Testis (tissue), 3 donors: ENCODE measurements around the gene MBOAT7. TPM values are rescaled to one million over a fixed set of nuclear protein-coding genes. Genes with fewer than 3 reads are reported as not detected.

Experiments used
- DNase-seq: peaks from one replicate; pipeline ENCODE4 v3.0.0-alpha.2; 2019
- H3K27ac ChIP-seq, 2 donors: fragments of 200-600 bp; sonication (generic); one replicate each; pipeline ENCODE4 v1.5.1; 2019
- H3K27me3 ChIP-seq: fragments of 200-600 bp; sonication (generic); one replicate; pipeline ENCODE4 v1.5.1; 2019
- H3K36me3 ChIP-seq: fragments of 200-600 bp; sonication (generic); one replicate; pipeline ENCODE4 v1.5.1; 2017; ENCODE audit warnings: low read depth; ENCODE audit errors: missing control alignments
- H3K4me1 ChIP-seq: fragments of 200-600 bp; sonication (generic); one replicate; pipeline ENCODE4 v1.5.1; 2019
- H3K4me3 ChIP-seq, 2 donors: fragments of 200-600 bp; sonication (generic); one replicate each; pipeline ENCODE4 v1.5.1; 2017 to 2019
- H3K9me3 ChIP-seq: fragments of 200-600 bp; sonication (generic); one replicate; pipeline ENCODE4 v1.5.1; 2017
- POLR2A ChIP-seq: fragments of 450-650 bp; IDR thresholded peaks from one replicate; pipeline ENCODE4 v1.6.1; 2017; ENCODE audit warnings: antibody characterized with exemption, mild to moderate bottlenecking, moderate library complexity
- WGBS, 2 donors: methylation state at CpG; one replicate each; pipeline ENCODE4 v1.1.5; 2018; 5-methylcytosine and 5-hydroxymethylcytosine counted together
- intact Hi-C: fragments of 100-400 bp; cut with DNase I; formaldehyde crosslinking; loops from one replicate; pipeline ENCODE4 v1.15.1; 2023; ENCODE audit warnings: low total_unique reads
- polyA plus RNA-seq: library from polyadenylated mRNA; stranded (reverse); fragments of 350-450 nt; fragmentation: Illumina TruSeq; extraction: RNeasy Lipid Tissue Mini Kit (QIAGEN cat#74804); gene quantifications from one replicate; pipeline ENCODE4 v1.2.3, GENCODE V29; 2014; ENCODE audit warnings: low read depth, low replicate concordance; ENCODE audit not compliant: insufficient read depth
- total RNA-seq, 2 donors: library from RNA; depleted of rRNA; stranded (reverse); fragments of >200 nt; gene quantifications; one replicate each; pipeline ENCODE4 v1.2.3, GENCODE V29; 2016
- TF ChIP-seq, protein P1 (sequence below), 3 experiments: fragments of 450-650 bp in 2 of 3; fragments of 200-600 bp in 1 of 3; sonication (generic) in 1 of 3; IDR thresholded peaks; one replicate each; pipeline ENCODE4 v1.5.1; 2016 to 2019; ENCODE audit warnings: antibody characterized with exemption in 3 of 3, mild to moderate bottlenecking in 2 of 3, moderate library complexity in 1 of 3

Gene MBOAT7
- total and polyA plus RNA-seq, 3 donors from 2014 or later, result 218 to 482 (median 479) TPM

DNA sequence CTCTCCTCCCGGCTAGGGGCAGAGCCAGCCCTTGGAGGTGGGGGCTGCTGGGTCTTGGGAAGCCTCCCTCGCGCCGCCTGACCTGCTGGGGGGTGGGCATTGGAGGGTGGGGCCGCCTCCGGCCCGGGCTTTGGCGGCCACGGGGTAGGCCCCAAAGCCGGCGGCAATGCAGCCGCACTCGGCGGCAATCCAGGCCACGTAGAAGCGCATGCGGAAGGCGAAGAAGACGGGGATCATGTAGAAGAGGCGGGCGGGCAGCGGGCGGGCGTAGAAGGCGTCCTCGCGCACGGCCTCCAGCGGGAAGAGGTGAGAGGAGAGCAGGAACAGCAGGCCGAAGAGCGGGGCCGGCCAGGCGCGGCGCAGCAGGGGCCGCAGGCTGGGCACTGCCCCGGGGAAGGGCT, 8.7 kb downstream of the MBOAT7 start:
- Histone ChIP-seq H3K4me1 (no peaks in the 10 kb centered on the region), H3K27me3 (no peaks in the 10 kb centered on the region), H3K9me3 (no peaks in the 10 kb centered on the region), H3K27ac (no peak overlapping the region), H3K4me3 (no peak overlapping the region), H3K36me3 (no peaks in the 10 kb centered on the region)
- no peak for DNase-seq
- WGBS, 2 donors, result 68 to 92% methylated on average over 8 to 37 of the region's 37 CpGs
- intact Hi-C loops, result no loop called here
- no peak for TF ChIP-seq POLR2A
- TF ChIP-seq, protein P1, sequence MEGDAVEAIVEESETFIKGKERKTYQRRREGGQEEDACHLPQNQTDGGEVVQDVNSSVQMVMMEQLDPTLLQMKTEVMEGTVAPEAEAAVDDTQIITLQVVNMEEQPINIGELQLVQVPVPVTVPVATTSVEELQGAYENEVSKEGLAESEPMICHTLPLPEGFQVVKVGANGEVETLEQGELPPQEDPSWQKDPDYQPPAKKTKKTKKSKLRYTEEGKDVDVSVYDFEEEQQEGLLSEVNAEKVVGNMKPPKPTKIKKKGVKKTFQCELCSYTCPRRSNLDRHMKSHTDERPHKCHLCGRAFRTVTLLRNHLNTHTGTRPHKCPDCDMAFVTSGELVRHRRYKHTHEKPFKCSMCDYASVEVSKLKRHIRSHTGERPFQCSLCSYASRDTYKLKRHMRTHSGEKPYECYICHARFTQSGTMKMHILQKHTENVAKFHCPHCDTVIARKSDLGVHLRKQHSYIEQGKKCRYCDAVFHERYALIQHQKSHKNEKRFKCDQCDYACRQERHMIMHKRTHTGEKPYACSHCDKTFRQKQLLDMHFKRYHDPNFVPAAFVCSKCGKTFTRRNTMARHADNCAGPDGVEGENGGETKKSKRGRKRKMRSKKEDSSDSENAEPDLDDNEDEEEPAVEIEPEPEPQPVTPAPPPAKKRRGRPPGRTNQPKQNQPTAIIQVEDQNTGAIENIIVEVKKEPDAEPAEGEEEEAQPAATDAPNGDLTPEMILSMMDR (IDR thresholded peaks at IDR 0.05), result no peak

DNA sequence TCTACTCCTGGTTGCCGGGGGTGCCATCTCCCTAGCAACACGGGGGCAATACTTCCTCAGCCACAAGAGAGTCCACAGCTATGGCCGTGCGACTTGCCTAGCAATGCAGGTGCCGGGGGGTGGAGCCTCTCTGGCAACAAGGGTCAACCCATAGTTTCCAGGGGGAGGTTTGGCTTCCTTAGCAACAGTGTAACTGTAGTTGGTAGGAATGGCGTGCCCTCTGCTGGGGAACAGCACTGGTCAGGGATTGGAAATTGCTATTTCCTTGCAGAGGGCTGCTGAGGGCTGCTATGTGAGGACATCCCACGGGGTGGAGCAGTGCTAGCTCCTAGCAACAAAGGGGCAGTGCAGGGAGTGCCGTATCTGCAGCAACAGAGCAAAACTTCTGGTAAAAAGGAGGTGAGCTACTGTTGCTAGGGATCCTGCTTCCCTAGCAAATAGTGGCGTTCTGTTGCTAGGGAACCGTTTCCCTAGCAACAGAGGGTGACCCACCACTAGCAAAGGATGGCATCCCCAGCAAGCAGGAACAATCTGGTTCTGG, 9.4 kb downstream of the MBOAT7 start:
- intact Hi-C loops, result no loop called here
- peak; percentile 87 for DNase-seq
- no peaks in the 10 kb centered on the region for H3K36me3 ChIP-seq
- no peaks in the 10 kb centered on the region for H3K27me3 ChIP-seq
- no peaks in the 10 kb centered on the region for H3K9me3 ChIP-seq
- no peak overlapping the region for H3K4me3 ChIP-seq
- H3K27ac ChIP-seq, result no peak overlapping the region
- 49 to 74% methylated on average over 9 to 10 of the region's 10 CpGs for WGBS, 2 donors
- no peaks in the 10 kb centered on the region for H3K4me1 ChIP-seq
- TF ChIP-seq, protein P1 (IDR thresholded peaks at IDR 0.05), result peak; percentile 19 to 37 (median 32)
- no peak for TF ChIP-seq POLR2A

DNA sequence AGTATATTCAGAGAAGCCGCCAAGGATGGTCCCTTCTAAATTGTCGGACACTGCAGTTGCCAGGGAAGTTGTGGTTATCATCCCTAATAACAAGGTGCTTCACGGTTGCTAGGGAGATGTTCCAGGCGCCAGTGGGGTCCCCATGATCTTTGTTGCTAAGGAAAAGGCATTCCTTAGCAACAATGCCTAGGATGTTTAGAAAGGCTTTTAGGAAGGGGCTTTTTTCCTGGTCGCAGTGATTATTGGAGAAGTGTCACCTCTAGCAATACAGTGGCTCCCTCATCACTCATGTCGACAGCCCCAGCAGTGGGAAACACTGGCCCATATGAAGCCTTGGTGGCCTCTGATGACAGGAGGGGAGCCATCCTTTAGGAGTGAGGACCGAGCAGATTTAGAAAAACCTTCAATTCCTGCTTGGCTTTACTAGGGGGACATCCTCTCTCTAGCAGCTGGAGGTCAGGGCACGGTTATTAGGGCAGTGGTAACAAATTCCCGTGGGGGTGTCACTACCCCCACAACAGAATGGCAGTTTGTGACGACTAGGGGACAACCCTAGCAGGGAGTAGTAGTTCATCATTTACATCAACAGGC, 10.0 kb downstream of the MBOAT7 start:
- TF ChIP-seq POLR2A, result no peak
- TF ChIP-seq, protein P1 (IDR thresholded peaks at IDR 0.05), result no peak
- H3K27me3 ChIP-seq, result no peaks in the 10 kb centered on the region
- intact Hi-C loops, result no loop called here
- no peaks in the 10 kb centered on the region for H3K9me3 ChIP-seq
- 78 to 81% methylated on average over 10 of the region's 10 CpGs for WGBS, 2 donors
- no peak overlapping the region for H3K27ac ChIP-seq
- H3K36me3 ChIP-seq, result no peaks in the 10 kb centered on the region
- DNase-seq, result no peak
- no peaks in the 10 kb centered on the region for H3K4me1 ChIP-seq
- no peak overlapping the region for H3K4me3 ChIP-seq

DNA sequence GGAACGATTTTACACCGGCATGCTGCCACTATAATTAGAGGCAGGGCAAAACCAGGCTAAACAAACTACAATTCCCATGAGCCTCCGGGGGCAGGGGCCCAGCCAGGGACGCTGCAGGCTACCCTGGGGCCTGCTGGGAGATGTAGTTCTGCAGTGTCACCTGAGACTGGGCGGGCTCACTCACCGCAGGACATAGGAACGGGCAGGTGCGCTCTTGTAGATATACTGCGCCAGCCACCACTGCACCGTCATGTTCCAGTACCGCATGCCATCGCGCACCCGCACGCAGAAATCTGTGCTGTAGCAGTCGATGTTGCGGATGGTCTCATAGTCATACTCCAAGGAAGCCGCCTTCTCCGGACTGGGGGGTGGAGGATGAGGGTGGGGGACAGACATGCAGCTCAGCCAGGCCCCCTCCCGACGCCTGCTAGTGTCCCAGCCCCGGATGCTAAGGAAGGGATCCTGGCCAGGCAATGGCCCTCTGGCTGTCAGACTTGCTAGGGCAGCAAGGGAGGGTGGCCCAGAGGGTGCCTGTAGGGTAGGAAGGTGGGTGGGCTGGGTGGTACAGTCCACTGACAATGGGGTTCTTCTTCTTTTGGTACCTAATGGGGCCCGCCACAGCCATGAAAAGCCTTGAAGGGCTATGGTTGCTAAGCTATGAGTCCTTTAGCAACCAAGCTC, 10.7 kb downstream of the MBOAT7 start:
- Histone ChIP-seq H3K27me3 (no peaks in the 10 kb centered on the region), H3K36me3 (no peaks in the 10 kb centered on the region), H3K4me1 (no peaks in the 10 kb centered on the region), H3K9me3 (no peaks in the 10 kb centered on the region), H3K4me3 (no peak overlapping the region), H3K27ac (no peak overlapping the region)
- peak; percentile 57 for DNase-seq
- TF ChIP-seq, protein P1 (IDR thresholded peaks at IDR 0.05), result no peak
- no peak for TF ChIP-seq POLR2A
- intact Hi-C loops, result no loop called here
- WGBS, 2 donors, result 66 to 90% methylated on average over 7 to 21 of the region's 23 CpGs
